ENCODE data around the gene NHLH1. TPM values are rescaled to one million over a fixed set of nuclear protein-coding genes. Genes with fewer than 3 reads are reported as not detected.

NHLH1 gene
- total RNA-seq, 1 experiment from 2014 or later = 0.18 TPM

DNA sequence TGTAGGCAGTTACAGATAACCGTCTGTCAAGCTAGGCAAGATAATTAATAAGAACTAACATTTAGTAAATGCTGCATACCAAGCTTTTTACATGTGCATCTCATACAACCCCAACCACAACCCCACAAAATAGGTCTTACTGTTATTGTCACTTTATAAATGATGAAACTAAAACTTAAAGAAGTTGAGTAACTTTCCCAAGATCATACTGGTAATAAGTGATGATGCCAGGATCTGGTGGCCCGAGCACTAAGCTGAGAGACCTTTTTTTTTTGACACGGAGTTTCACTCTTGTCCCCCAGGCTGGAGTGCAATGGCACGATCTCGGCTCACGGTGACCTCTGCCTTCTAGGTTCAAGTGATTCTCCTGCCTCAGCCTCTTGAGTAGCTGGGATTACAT, 21.9 kb upstream of the NHLH1 start:
- POLR2A ChIA-PET = no interaction called here
- peaks cover 3% of the 10 kb centered on the region for H3K36me3 ChIP-seq (ENCODE audit: control insufficient read depth, insufficient read depth, low read length)
- no peak overlapping the region for H3K4me3 ChIP-seq (ENCODE audit: low read depth in 2 of 2, low read length in 2 of 2)
- intact Hi-C loops (cut with micrococcal nuclease; ENCODE audit: unreplicated experiment) (no loop called here), in situ Hi-C loops (cut with HindIII; ENCODE audit: low pct_unique_long_range_greater_than_20kb, low sequenced_read_pairs) (no loop called here)
- DNase-seq (ENCODE audit: low read depth, low spot score) (no peak), ATAC-seq (no peak)
- no peaks in the 10 kb centered on the region for H3K9me3 ChIP-seq (ENCODE audit: control insufficient read depth, insufficient read depth, low read depth, low read length)
- BruUV-seq (replicated peaks) = no TSS peak
- H3K27ac ChIP-seq (ENCODE audit: low read length) = no peak overlapping the region
- peaks cover 11% of the 10 kb centered on the region for H3K4me1 ChIP-seq (ENCODE audit: control insufficient read depth, insufficient read depth, low read length)
- TF ChIP-seq SIN3A (IDR thresholded peaks at IDR 0.05; ENCODE audit: borderline replicate concordance, insufficient read depth, low read depth, low read length) = no peak
- TF ChIP-seq, protein P1, sequence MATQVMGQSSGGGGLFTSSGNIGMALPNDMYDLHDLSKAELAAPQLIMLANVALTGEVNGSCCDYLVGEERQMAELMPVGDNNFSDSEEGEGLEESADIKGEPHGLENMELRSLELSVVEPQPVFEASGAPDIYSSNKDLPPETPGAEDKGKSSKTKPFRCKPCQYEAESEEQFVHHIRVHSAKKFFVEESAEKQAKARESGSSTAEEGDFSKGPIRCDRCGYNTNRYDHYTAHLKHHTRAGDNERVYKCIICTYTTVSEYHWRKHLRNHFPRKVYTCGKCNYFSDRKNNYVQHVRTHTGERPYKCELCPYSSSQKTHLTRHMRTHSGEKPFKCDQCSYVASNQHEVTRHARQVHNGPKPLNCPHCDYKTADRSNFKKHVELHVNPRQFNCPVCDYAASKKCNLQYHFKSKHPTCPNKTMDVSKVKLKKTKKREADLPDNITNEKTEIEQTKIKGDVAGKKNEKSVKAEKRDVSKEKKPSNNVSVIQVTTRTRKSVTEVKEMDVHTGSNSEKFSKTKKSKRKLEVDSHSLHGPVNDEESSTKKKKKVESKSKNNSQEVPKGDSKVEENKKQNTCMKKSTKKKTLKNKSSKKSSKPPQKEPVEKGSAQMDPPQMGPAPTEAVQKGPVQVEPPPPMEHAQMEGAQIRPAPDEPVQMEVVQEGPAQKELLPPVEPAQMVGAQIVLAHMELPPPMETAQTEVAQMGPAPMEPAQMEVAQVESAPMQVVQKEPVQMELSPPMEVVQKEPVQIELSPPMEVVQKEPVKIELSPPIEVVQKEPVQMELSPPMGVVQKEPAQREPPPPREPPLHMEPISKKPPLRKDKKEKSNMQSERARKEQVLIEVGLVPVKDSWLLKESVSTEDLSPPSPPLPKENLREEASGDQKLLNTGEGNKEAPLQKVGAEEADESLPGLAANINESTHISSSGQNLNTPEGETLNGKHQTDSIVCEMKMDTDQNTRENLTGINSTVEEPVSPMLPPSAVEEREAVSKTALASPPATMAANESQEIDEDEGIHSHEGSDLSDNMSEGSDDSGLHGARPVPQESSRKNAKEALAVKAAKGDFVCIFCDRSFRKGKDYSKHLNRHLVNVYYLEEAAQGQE (IDR thresholded peaks at IDR 0.05; ENCODE audit: insufficient read depth in 1 of 2, low read depth in 2 of 2, low read length in 1 of 2) = no peak
- no peak for TF ChIP-seq TCF7L2 (IDR thresholded peaks at IDR 0.05; ENCODE audit: low read depth, low read length)
- CTCF ChIA-PET = interaction anchor here (0.6 kb wide), 1 partner anchor 302 kb away, joined by 11 read pairs; no protein-coding TSS in a partner anchor
- no peaks in the 10 kb centered on the region for H3K27me3 ChIP-seq (ENCODE audit: control insufficient read depth, insufficient read depth, low read length)

DNA sequence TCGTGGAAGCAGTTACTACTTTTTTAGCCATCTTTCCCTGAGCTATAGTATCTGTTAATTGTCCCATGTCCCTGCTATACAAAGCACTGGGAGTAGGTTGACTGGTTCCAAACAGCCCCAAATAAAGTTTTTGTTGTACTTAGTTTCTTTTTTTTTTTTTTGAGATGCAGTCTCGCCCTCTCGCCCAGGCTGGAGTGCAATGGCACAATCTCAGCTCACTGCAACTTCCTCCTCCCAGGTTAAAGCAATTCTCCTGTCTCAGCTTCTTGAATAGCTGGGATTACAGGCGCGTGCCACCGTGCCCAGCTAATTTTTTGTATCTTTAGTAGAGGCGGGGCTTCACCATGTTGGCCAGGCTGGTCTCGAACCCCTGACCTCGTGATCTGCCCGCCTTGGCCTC, 20.4 kb upstream of the NHLH1 start:
- in situ Hi-C loops (cut with HindIII; ENCODE audit: low pct_unique_long_range_greater_than_20kb, low sequenced_read_pairs) = no loop called here
- POLR2A ChIA-PET = no interaction called here
- Histone ChIP-seq H3K27me3 (ENCODE audit: control insufficient read depth, insufficient read depth, low read length) (no peaks in the 10 kb centered on the region), H3K4me3 (ENCODE audit: low read depth in 2 of 2, low read length in 2 of 2) (no peak overlapping the region), H3K4me1 (ENCODE audit: control insufficient read depth, insufficient read depth, low read length) (peaks cover 10% of the 10 kb centered on the region), H3K36me3 (ENCODE audit: control insufficient read depth, insufficient read depth, low read length) (peaks cover 6% of the 10 kb centered on the region), H3K27ac (ENCODE audit: low read length) (no peak overlapping the region), H3K9me3 (ENCODE audit: control insufficient read depth, insufficient read depth, low read depth, low read length) (no peaks in the 10 kb centered on the region)
- TF ChIP-seq, protein P2, sequence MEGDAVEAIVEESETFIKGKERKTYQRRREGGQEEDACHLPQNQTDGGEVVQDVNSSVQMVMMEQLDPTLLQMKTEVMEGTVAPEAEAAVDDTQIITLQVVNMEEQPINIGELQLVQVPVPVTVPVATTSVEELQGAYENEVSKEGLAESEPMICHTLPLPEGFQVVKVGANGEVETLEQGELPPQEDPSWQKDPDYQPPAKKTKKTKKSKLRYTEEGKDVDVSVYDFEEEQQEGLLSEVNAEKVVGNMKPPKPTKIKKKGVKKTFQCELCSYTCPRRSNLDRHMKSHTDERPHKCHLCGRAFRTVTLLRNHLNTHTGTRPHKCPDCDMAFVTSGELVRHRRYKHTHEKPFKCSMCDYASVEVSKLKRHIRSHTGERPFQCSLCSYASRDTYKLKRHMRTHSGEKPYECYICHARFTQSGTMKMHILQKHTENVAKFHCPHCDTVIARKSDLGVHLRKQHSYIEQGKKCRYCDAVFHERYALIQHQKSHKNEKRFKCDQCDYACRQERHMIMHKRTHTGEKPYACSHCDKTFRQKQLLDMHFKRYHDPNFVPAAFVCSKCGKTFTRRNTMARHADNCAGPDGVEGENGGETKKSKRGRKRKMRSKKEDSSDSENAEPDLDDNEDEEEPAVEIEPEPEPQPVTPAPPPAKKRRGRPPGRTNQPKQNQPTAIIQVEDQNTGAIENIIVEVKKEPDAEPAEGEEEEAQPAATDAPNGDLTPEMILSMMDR (IDR thresholded peaks at IDR 0.05) = no peak
- no peak for TF ChIP-seq SIN3A (IDR thresholded peaks at IDR 0.05; ENCODE audit: borderline replicate concordance, insufficient read depth, low read depth, low read length)
- TF ChIP-seq TCF7L2 (IDR thresholded peaks at IDR 0.05; ENCODE audit: low read depth, low read length) = no peak
- TF ChIP-seq, protein P1 (IDR thresholded peaks at IDR 0.05; ENCODE audit: insufficient read depth in 1 of 2, low read depth in 2 of 2, low read length in 1 of 2) = no peak
- no peak for TF ChIP-seq POLR2AphosphoS5 (IDR thresholded peaks at IDR 0.05; ENCODE audit: low read depth, low read length)
- ATAC-seq (no peak), DNase-seq (ENCODE audit: low read depth, low spot score) (no peak)
- intact Hi-C loops (cut with micrococcal nuclease; ENCODE audit: unreplicated experiment) = no loop called here
- BruUV-seq (replicated peaks) = no TSS peak
- CTCF ChIA-PET = no interaction called here

Measured in Panc1 (cell line).